ENCODE results near the gene ETV7. TPM values are rescaled to one million over a fixed set of nuclear protein-coding genes. Genes with fewer than 3 reads are reported as not detected.

The ETV7 gene
- total RNA-seq, 6 experiments from 2014 or later, result 0.20 to 0.32 (median 0.24) TPM; not detected in 2

GRCh38 chr6:36383606-36384005 is 3.9 kb downstream of the ETV7 start:
- Mint-ChIP-seq H3K27me3 (ENCODE audit: insufficient read depth) (peaks cover 31% of the 10 kb centered on the region), H3K36me3 (ENCODE audit: low read depth) (no peaks in the 10 kb centered on the region; the same call in 1 of the 2 replicates), H3K27ac (no peak overlapping the region), H3K4me1 (ENCODE audit: low read depth) (peaks cover 26% of the 10 kb centered on the region), H3K4me3 (no peak overlapping the region), H3K9me3 (no peaks in the 10 kb centered on the region)
- no peak for DNase-seq
- TF ChIP-seq, protein P1, sequence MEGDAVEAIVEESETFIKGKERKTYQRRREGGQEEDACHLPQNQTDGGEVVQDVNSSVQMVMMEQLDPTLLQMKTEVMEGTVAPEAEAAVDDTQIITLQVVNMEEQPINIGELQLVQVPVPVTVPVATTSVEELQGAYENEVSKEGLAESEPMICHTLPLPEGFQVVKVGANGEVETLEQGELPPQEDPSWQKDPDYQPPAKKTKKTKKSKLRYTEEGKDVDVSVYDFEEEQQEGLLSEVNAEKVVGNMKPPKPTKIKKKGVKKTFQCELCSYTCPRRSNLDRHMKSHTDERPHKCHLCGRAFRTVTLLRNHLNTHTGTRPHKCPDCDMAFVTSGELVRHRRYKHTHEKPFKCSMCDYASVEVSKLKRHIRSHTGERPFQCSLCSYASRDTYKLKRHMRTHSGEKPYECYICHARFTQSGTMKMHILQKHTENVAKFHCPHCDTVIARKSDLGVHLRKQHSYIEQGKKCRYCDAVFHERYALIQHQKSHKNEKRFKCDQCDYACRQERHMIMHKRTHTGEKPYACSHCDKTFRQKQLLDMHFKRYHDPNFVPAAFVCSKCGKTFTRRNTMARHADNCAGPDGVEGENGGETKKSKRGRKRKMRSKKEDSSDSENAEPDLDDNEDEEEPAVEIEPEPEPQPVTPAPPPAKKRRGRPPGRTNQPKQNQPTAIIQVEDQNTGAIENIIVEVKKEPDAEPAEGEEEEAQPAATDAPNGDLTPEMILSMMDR (IDR thresholded peaks at IDR 0.05), result no peak

DNA sequence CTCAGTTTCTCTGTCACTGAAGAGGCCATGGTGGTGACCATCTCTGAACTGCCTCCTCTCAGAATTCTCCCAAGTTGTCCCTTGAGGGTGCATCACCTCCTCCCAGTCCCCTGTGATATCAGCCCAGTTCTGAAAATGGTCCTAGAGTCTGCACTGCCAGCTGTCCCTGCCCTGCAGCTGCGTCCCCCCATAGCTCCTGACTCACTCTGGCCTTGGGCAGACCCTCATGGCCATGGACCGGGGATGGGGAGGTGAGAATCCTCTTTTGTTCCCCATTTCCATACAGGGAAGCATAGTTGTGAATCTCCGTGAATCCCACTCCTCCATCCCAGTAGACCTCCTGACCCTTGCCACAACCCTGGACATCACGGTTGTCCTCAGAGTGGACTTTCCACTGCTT is 4.5 kb downstream of the ETV7 start:
- DNase-seq, result no peak
- TF ChIP-seq, protein P1 (IDR thresholded peaks at IDR 0.05), result no peak
- Mint-ChIP-seq H3K4me3 (no peak overlapping the region), H3K27me3 (ENCODE audit: insufficient read depth) (peaks cover 33% of the 10 kb centered on the region), H3K4me1 (ENCODE audit: low read depth) (peaks cover 21% of the 10 kb centered on the region), H3K9me3 (no peaks in the 10 kb centered on the region), H3K36me3 (ENCODE audit: low read depth) (no peaks in the 10 kb centered on the region; the same call in 1 of the 2 replicates), H3K27ac (no peak overlapping the region)

DNA sequence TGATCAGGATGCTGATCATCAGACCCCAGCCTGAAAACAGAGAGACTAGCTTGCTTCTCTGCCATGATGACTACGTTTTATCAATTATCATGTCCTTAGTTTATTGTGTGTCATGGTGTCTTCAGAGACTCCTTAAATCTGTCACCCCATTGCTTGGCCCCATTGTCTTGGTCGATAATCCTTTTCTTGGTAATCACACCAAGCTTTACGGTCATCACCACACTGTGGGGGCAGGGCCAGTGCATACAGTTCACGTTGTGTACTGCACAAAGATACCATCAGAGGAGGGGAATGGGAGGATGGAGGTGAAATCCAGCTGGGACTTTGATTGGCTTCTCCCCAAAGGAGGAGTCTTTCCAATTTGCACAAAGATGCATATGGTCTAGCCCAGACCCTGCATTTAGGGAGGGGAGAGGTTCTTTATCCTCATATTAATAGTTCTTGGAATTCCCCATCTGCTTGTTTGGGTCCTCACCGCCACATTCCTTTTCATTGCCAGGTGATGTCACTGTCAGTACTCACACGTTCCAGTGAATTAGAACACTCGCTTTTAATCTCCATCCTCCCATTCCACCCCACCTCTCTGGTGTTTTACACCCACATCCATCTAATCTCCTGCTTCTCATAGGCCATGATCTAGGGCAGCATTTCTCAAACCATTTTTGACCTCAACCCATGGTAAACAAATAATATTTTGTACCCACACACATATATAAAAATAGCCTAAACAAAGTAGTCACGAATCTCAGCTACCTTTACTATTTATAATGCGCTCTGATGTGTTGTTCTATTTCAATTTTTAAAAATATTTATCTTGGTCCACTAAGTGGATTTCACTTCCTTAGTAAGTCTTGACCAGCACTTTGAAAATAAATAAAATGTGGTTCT is 5.7 kb downstream of the ETV7 start:
- TF ChIP-seq, protein P1 (IDR thresholded peaks at IDR 0.05), result no peak
- peaks cover 13% of the 10 kb centered on the region for H3K4me1 Mint-ChIP-seq (ENCODE audit: low read depth)
- DNase-seq, result no peak
- H3K36me3 Mint-ChIP-seq (ENCODE audit: low read depth), result no peaks in the 10 kb centered on the region
- H3K27ac Mint-ChIP-seq, result no peak overlapping the region
- H3K9me3 Mint-ChIP-seq, result no peaks in the 10 kb centered on the region
- H3K27me3 Mint-ChIP-seq (ENCODE audit: insufficient read depth), result peaks cover 26% of the 10 kb centered on the region
- H3K4me3 Mint-ChIP-seq, result no peak overlapping the region

- no peaks in the 10 kb centered on the region for H3K36me3 Mint-ChIP-seq (ENCODE audit: low read depth)
- no peak overlapping the region for H3K27ac Mint-ChIP-seq
- TF ChIP-seq, protein P1 (IDR thresholded peaks at IDR 0.05), result no peak
- no peak for DNase-seq
- H3K4me3 Mint-ChIP-seq, result no peak overlapping the region
- H3K27me3 Mint-ChIP-seq (ENCODE audit: insufficient read depth), result peaks cover 17% of the 10 kb centered on the region
- H3K4me1 Mint-ChIP-seq (ENCODE audit: low read depth), result no peaks in the 10 kb centered on the region
- no peaks in the 10 kb centered on the region for H3K9me3 Mint-ChIP-seq
Observed at GRCh38 chr6:36380166-36380565, 7.3 kb downstream of the ETV7 start.

DNA sequence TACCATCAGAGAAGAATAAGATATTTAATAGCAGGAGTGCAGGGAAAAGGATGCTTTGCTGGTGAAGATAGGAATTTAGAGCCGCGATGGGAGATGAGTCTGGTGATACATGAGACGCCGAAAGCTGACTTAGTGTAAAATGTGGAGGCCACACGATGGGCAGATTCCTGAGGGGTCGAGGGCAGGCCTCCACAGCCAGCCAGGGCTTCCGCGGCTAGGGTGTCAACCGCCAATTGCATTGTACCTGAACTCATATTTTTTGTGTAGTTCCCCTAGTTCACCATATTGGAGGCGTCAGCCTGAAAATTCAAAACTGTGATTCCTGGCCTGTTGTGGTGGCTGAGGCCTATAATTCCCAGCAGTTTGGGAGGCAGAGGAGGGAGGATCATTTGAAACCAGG is 8.5 kb downstream of the ETV7 start:
- Mint-ChIP-seq H3K36me3 (ENCODE audit: low read depth) (no peaks in the 10 kb centered on the region), H3K9me3 (no peaks in the 10 kb centered on the region), H3K4me1 (ENCODE audit: low read depth) (no peaks in the 10 kb centered on the region), H3K4me3 (no peak overlapping the region), H3K27me3 (ENCODE audit: insufficient read depth) (peaks cover 21% of the 10 kb centered on the region), H3K27ac (no peak overlapping the region)
- TF ChIP-seq, protein P1 (IDR thresholded peaks at IDR 0.05), result no peak
- no peak for DNase-seq
